Measurements from ENCODE around the gene FOCAD.

The FOCAD gene

GRCh38 chr9:20914556-20914955, 230.5 kb downstream of the FOCAD start:
- Histone ChIP-seq H3K36me3 (ENCODE audit: insufficient read depth, low read length) (no peaks in the 10 kb centered on the region; the same call in 1 of the 2 replicates), H3F3A (ENCODE audit: low read depth) (no peaks in the 10 kb centered on the region), H3K9me2 (replicated peaks; ENCODE audit: low read depth, low read length) (no peaks in the 10 kb centered on the region), H2AFZ (ENCODE audit: low read length) (no peak overlapping the region), H3K4me3 (ENCODE audit: low read length, poor library complexity, severe bottlenecking) (no peak overlapping the region), H3K9me3 (ENCODE audit: insufficient read depth, low read depth, low read length) (no peaks in the 10 kb centered on the region), H3K79me2 (ENCODE audit: insufficient read depth, low read length) (no peaks in the 10 kb centered on the region), H3K4me2 (ENCODE audit: low read depth, low read length, poor library complexity, severe bottlenecking) (no peak overlapping the region), H3K9ac (ENCODE audit: low read depth, low read length, poor library complexity, severe bottlenecking) (no peak overlapping the region), H3K4me1 (ENCODE audit: insufficient read depth, low read length, poor library complexity, severe bottlenecking) (no peaks in the 10 kb centered on the region), H3K27me3 (ENCODE audit: insufficient read depth, low read length, poor library complexity, severe bottlenecking) (no peaks in the 10 kb centered on the region), H4K20me1 (ENCODE audit: insufficient read depth, low read length, poor library complexity, severe bottlenecking) (no peaks in the 10 kb centered on the region)
- TF ChIP-seq EZH2phosphoT487 (IDR thresholded peaks at IDR 0.05; ENCODE audit: borderline replicate concordance) (no peak), CTCF (conservative IDR thresholded peaks at IDR 0.05; ENCODE audit: low read length) (no peak)

GRCh38 chr9:20921362-20921761, 237.3 kb downstream of the FOCAD start:
- H3K9ac ChIP-seq (ENCODE audit: low read depth, low read length, poor library complexity, severe bottlenecking), result no peak overlapping the region
- H4K20me1 ChIP-seq (ENCODE audit: insufficient read depth, low read length, poor library complexity, severe bottlenecking), result no peaks in the 10 kb centered on the region
- H3K36me3 ChIP-seq (ENCODE audit: insufficient read depth, low read length), result no peaks in the 10 kb centered on the region; the same call in 1 of the 2 replicates
- no peak overlapping the region for H3K4me3 ChIP-seq (ENCODE audit: low read length, poor library complexity, severe bottlenecking)
- no peaks in the 10 kb centered on the region for H3K9me3 ChIP-seq (ENCODE audit: insufficient read depth, low read depth, low read length)
- H3K27me3 ChIP-seq (ENCODE audit: insufficient read depth, low read length, poor library complexity, severe bottlenecking), result no peaks in the 10 kb centered on the region
- no peaks in the 10 kb centered on the region for H3K9me2 ChIP-seq (replicated peaks; ENCODE audit: low read depth, low read length)
- H3K4me2 ChIP-seq (ENCODE audit: low read depth, low read length, poor library complexity, severe bottlenecking), result no peak overlapping the region
- TF ChIP-seq EZH2phosphoT487 (IDR thresholded peaks at IDR 0.05; ENCODE audit: borderline replicate concordance) (no peak), CTCF (conservative IDR thresholded peaks at IDR 0.05; ENCODE audit: low read length) (no peak)
- H3K4me1 ChIP-seq (ENCODE audit: insufficient read depth, low read length, poor library complexity, severe bottlenecking), result no peaks in the 10 kb centered on the region
- H3F3A ChIP-seq (ENCODE audit: low read depth), result no peaks in the 10 kb centered on the region
- no peaks in the 10 kb centered on the region for H3K79me2 ChIP-seq (ENCODE audit: insufficient read depth, low read length)
- H2AFZ ChIP-seq (ENCODE audit: low read length), result no peak overlapping the region

GRCh38 chr9:20925256-20926045, 241.4 kb downstream of the FOCAD start:
- H2AFZ ChIP-seq (ENCODE audit: low read length), result no peak overlapping the region
- H3K9me2 ChIP-seq (replicated peaks; ENCODE audit: low read depth, low read length), result no peaks in the 10 kb centered on the region
- no peaks in the 10 kb centered on the region for H3K27me3 ChIP-seq (ENCODE audit: insufficient read depth, low read length, poor library complexity, severe bottlenecking)
- no peaks in the 10 kb centered on the region for H4K20me1 ChIP-seq (ENCODE audit: insufficient read depth, low read length, poor library complexity, severe bottlenecking)
- no peak overlapping the region for H3K4me2 ChIP-seq (ENCODE audit: low read depth, low read length, poor library complexity, severe bottlenecking)
- no peak overlapping the region for H3K4me3 ChIP-seq (ENCODE audit: low read length, poor library complexity, severe bottlenecking)
- H3K9me3 ChIP-seq (ENCODE audit: insufficient read depth, low read depth, low read length), result no peaks in the 10 kb centered on the region
- H3K79me2 ChIP-seq (ENCODE audit: insufficient read depth, low read length), result no peaks in the 10 kb centered on the region
- H3K4me1 ChIP-seq (ENCODE audit: insufficient read depth, low read length, poor library complexity, severe bottlenecking), result no peaks in the 10 kb centered on the region
- no peak for TF ChIP-seq EZH2phosphoT487 (IDR thresholded peaks at IDR 0.05; ENCODE audit: borderline replicate concordance)
- TF ChIP-seq CTCF (conservative IDR thresholded peaks at IDR 0.05; ENCODE audit: low read length), result no peak
- no peak overlapping the region for H3K9ac ChIP-seq (ENCODE audit: low read depth, low read length, poor library complexity, severe bottlenecking)
- H3K36me3 ChIP-seq (ENCODE audit: insufficient read depth, low read length), result no peaks in the 10 kb centered on the region
- H3F3A ChIP-seq (ENCODE audit: low read depth), result no peaks in the 10 kb centered on the region
